AG04450 (cell line): ENCODE measurements around the gene MDK. TPM values are rescaled to one million over a fixed set of nuclear protein-coding genes. Genes with fewer than 3 reads are reported as not detected.

Experiments
- CTCF ChIA-PET: fragments of 300-600, 350-600 bp; formaldehyde crosslinking; extraction: SDS; loops from one replicate; lab custom pipeline; 2022; ENCODE audit warnings: antibody characterized with exemption, inconsistent platforms; lab: Charles Lee
- POLR2A ChIA-PET: fragments of 350-600 bp; formaldehyde crosslinking; extraction: SDS; loops from one replicate; lab custom pipeline; 2021; ENCODE audit warnings: antibody characterized with exemption, inconsistent platforms; lab: Yijun Ruan, JAX
- DNase-seq: peaks from one replicate; pipeline ENCODE4 v3.0.0-alpha.2; 2011; ENCODE audit warnings: low read depth, low spot score
- H3K27ac ChIP-seq: one replicate; pipeline ENCODE4 v1.5.1; 2012; ENCODE audit warnings: low read depth, low read length, control low read depth
- H3K27me3 ChIP-seq: one replicate; pipeline ENCODE4 v1.6.0; 2012; ENCODE audit warnings: low read length; ENCODE audit not compliant: control insufficient read depth, insufficient read depth
- H3K4me3 ChIP-seq: 2 replicates; pipeline ENCODE4 v1.5.1; 2011; ENCODE audit warnings: mild to moderate bottlenecking, low read depth, low read length, control low read depth
- H3K9me3 ChIP-seq: 2 replicates; pipeline ENCODE4 v1.5.1; 2012; ENCODE audit warnings: low read length; ENCODE audit not compliant: control insufficient read depth, insufficient read depth
- polyA plus RNA-seq: library from polyadenylated mRNA; depleted of rRNA; stranded (reverse); fragments of >200 nt; gene quantifications from 2 replicates; pipeline ENCODE4 v1.2.3, GENCODE V29; 2011
- TF ChIP-seq, protein P1 (sequence below): IDR thresholded peaks from 2 replicates; pipeline ENCODE4 v1.5.1; 2011; ENCODE audit warnings: low read depth, low read length, control low read depth, inconsistent platforms

The MDK gene
- polyA plus RNA-seq, 1 experiment: 445 TPM

DNA sequence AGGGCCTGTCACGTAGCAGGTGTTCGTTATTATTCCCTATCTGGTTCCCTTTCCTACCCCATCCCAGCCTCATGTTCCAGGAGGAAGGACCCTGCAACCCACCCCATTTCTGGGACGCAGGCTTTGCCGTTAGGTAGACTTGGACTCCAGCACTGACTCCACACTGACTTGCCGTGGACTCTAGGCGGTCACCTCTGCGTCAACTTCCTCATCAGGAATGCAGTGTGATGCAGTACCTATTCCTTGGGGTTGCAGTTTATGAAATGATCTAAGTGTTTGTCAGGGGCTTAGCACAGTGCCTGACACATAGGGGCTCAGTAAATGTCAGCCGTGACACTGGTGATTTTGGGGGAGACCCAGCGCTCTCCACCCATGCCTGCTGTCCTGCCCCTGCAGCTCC lies 17.4 kb upstream of the MDK start:
- CTCF ChIA-PET: interaction anchor here (0.7 to 1.0 kb wide), 2 partner anchors 11 to 124 kb away, joined by 3 to 5 read pairs; no protein-coding TSS in a partner anchor
- H3K27ac ChIP-seq: no peak overlapping the region
- H3K4me3 ChIP-seq: no peak overlapping the region
- TF ChIP-seq, protein P1, sequence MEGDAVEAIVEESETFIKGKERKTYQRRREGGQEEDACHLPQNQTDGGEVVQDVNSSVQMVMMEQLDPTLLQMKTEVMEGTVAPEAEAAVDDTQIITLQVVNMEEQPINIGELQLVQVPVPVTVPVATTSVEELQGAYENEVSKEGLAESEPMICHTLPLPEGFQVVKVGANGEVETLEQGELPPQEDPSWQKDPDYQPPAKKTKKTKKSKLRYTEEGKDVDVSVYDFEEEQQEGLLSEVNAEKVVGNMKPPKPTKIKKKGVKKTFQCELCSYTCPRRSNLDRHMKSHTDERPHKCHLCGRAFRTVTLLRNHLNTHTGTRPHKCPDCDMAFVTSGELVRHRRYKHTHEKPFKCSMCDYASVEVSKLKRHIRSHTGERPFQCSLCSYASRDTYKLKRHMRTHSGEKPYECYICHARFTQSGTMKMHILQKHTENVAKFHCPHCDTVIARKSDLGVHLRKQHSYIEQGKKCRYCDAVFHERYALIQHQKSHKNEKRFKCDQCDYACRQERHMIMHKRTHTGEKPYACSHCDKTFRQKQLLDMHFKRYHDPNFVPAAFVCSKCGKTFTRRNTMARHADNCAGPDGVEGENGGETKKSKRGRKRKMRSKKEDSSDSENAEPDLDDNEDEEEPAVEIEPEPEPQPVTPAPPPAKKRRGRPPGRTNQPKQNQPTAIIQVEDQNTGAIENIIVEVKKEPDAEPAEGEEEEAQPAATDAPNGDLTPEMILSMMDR: no peak
- H3K9me3 ChIP-seq: no peaks in the 10 kb centered on the region; the same call in 1 of the 2 replicates
- no peaks in the 10 kb centered on the region for H3K27me3 ChIP-seq
- POLR2A ChIA-PET: no interaction called here
- no peak for DNase-seq

DNA sequence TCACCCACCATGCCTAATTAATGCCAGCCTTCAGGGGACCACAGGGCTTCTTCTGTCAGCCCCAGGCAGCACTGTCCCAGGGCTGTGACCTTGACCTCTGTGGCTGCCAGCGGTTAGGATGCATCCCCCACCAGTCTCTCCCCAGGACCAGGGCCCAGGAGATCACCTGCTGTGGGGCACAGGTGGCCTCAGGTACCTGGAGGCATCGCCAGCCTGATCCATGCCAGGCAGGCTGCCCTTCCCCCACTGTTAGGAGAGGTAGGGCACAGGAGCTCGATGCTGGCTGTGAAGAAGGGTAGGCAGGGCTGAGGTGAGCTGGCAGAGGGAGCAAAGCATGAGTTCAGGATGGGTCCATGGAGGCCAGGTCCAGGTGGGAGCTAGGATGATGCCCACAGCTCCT lies 16.7 kb upstream of the MDK start:
- ChIA-PET CTCF (interaction anchor here (0.6 kb wide), 1 partner anchor 90 kb away, joined by 3 read pairs; no protein-coding TSS in a partner anchor), POLR2A (no interaction called here)
- TF ChIP-seq, protein P1: no peak
- Histone ChIP-seq H3K27me3 (no peaks in the 10 kb centered on the region), H3K4me3 (no peak overlapping the region), H3K27ac (no peak overlapping the region), H3K9me3 (no peaks in the 10 kb centered on the region; the same call in 1 of the 2 replicates)
- no peak for DNase-seq

GRCh38 chr11:46366260-46366659 lies 15.2 kb upstream of the MDK start:
- CTCF ChIA-PET: interaction anchor here (1.0 to 1.2 kb wide), 4 partner anchors 8 to 71 kb away, joined by 3 read pairs; no protein-coding TSS in a partner anchor
- H3K4me3 ChIP-seq: no peak overlapping the region
- DNase-seq: no peak
- H3K27me3 ChIP-seq: no peaks in the 10 kb centered on the region
- H3K27ac ChIP-seq: no peak overlapping the region
- no peaks in the 10 kb centered on the region; the same call in 1 of the 2 replicates for H3K9me3 ChIP-seq
- TF ChIP-seq, protein P1: no peak
- POLR2A ChIA-PET: interaction anchor here (0.7 kb wide), 1 partner anchor 84 kb away, joined by 4 read pairs; no protein-coding TSS in a partner anchor

DNA sequence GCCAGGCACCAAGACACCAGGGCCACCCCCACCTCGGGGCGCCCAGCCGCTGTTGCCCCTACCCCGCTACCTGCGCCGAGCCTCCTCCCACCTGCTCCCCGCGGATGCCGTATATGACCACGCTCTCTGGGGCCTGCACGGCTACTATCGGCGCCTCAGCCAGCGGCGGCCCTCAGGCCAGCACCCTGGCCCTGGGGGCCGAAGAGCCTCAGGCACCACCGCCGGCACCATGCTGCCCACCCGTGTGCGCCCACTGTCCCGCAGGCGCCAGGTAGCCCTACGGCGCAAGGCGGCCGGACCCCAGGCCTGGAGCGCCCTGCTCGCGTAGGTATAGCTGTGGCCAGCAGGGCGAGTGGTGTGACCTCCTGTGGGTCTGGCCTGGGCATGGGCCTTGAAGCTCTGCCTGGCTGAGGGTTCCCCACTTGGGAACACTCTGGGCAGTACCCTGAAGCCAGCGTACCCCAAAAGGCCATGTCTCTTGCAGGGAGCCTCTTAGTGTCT lies 14.8 kb upstream of the MDK start:
- POLR2A ChIA-PET: no interaction called here
- H3K27ac ChIP-seq: no peak overlapping the region
- DNase-seq: no peak
- no peaks in the 10 kb centered on the region; the same call in 1 of the 2 replicates for H3K9me3 ChIP-seq
- CTCF ChIA-PET: interaction anchor here (0.5 to 1.8 kb wide), 9 partner anchors 8 to 212 kb away, joined by 3 to 6 read pairs (median 3); no protein-coding TSS in a partner anchor
- no peak overlapping the region for H3K4me3 ChIP-seq
- TF ChIP-seq, protein P1: no peak
- H3K27me3 ChIP-seq: no peaks in the 10 kb centered on the region

DNA sequence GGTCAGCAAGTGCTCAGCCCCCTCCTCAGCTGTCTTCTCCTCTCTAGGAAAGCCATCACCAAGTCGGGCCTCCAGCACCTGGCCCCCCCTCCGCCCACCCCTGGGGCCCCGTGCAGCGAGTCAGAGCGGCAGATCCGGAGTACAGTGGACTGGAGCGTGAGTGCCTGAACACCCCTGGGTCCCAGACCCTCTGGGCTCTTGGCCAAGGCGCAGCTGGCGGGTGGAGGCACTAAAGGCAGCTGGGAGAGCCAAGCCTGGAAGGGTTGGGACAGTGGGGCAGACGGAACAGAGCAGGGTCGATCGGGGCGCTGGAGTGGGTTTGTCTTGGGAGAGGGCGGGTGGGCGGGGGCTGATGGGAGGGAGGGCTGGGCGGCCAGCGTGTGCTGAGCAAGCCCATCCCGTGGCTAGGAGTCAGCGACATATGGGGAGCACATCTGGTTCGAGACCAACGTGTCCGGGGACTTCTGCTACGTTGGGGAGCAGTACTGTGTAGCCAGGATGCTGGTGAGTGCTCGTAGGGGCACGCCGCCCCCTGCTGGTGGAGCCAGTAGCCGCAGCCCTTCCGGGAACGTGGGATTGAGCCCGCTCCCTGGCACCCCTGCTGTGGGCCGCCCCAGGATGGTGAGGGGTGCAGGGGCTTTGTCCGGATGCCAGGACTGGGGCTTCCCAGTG lies 14.1 kb upstream of the MDK start:
- no peak overlapping the region for H3K27ac ChIP-seq
- ChIA-PET CTCF (interaction anchor here (0.5 to 2.2 kb wide), 21 partner anchors 8 to 276 kb away, joined by 3 to 26 read pairs (median 3); partner anchors contain the start of gene DGKZ), POLR2A (no interaction called here)
- H3K4me3 ChIP-seq: no peak overlapping the region
- DNase-seq: no peak
- H3K9me3 ChIP-seq: no peaks in the 10 kb centered on the region; the same call in 1 of the 2 replicates
- no peaks in the 10 kb centered on the region for H3K27me3 ChIP-seq
- TF ChIP-seq, protein P1: peak; percentile 77
